ENCODE data around the gene SIM1.

SIM1 gene

DNA sequence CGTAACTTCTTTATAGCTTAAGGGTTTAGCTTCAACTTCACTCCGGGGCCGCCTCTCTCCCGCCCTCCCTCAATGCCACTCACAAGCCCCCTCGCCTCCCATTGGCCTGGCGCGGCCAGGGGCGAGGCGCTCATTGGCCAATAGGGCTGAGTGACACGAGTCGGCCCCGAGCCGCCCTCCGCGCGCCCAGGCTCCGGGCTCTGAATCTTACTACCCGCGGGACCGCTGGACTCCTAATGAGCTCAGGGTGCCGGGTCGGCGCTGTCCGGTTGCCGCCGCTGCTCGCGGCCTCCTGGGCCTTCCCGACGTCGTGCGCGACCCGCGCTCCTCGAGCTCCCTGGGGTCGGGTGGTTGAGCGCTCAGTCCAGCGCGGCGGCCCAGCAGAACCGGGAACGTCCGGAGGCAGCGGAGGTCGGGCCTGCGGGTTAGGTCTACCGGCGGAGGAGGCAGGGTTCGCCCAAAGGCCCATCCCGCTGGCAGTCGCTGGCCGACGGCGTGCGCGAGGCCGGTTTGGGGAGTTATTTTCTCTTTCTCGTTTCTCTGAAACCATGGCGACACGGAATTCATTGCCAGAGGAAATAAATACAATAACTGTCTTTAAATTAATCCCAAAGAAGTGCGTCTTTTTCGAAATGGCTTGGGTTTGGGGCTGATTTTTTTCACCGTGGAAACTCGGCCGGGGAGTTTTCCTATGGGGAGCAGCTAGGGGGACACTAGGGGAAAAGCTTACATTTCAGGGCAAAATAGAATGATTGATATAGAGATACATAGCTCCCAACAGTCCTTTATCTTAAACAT lies at the start of gene SIM1:
Gene SIM1 (minus strand): TSS at position 19 of the 798 bp plus-strand sequence. CDS start 1,453 bp downstream, outside the sequence.
- no peak for DNase-seq

DNA sequence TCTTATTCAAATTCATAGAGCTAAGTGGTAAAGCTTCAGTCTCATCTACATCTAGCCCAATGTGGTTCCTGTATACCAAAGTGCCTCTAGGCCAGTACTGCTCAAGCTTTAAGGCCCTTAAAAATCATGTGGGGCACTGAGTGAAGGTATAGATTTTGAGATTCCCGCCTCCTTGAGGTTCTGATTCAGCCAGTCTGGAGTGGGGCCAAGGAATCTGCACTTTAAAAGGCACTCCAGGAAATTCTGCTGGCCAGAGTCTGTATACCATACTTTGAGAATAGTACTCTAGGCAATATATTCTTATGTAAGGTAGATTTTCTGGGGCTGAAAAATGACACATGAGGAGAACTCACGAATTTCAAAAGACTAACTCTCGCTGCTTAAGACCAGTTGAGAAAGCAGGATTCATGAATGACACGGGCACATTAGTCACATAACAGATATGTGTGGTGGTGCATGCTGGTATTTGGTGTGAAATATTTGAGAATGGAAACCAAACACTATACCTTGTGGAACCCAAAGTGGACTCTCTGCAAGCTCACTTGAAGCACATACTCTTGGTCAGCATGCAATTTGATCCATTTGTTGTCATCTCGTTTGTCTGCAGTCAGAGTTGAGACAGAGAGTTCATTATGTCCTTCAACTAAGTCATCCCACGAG lies 47.6 kb upstream of the SIM1 start:
- no peak for DNase-seq

GRCh38 chr6:100509101-100509500 lies 44.4 kb upstream of the SIM1 start:
- DNase-seq: no peak

GRCh38 chr6:100506651-100507050 lies 41.9 kb upstream of the SIM1 start:
- DNase-seq: no peak

- DNase-seq: no peak
Measured at GRCh38 chr6:100504786-100505737, 40.3 kb upstream of the SIM1 start.

DNA sequence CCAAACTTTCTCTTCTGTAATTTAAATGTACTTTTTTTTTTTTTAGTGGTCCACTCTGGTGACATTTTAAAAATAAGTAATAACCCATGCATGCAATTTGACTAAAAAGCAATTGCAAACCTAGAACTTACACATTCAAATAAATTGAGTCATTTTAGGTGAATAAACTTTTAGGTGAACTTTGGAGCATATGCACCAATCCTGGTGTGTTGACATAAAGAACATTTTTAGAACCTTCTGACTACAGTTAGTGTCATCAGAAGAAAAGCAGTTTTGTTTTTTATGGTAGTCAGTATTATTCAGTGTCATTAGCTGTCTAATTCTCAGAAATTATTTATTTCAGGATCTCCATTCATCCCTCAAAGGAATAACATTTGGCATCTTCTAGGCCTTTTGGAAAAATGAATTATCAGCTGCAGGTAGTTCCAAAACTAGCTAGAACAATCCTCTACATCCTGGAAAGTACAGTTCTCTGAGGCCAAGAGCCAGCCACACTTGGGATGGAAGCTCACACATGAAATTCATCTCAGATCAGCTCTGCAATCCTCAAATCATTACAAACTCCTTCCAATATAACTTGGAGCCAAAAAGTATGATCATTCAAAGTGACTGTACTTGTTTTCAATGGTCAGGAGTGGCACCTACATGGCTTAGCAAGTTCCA lies 38.5 kb upstream of the SIM1 start:
- DNase-seq: no peak

DNA sequence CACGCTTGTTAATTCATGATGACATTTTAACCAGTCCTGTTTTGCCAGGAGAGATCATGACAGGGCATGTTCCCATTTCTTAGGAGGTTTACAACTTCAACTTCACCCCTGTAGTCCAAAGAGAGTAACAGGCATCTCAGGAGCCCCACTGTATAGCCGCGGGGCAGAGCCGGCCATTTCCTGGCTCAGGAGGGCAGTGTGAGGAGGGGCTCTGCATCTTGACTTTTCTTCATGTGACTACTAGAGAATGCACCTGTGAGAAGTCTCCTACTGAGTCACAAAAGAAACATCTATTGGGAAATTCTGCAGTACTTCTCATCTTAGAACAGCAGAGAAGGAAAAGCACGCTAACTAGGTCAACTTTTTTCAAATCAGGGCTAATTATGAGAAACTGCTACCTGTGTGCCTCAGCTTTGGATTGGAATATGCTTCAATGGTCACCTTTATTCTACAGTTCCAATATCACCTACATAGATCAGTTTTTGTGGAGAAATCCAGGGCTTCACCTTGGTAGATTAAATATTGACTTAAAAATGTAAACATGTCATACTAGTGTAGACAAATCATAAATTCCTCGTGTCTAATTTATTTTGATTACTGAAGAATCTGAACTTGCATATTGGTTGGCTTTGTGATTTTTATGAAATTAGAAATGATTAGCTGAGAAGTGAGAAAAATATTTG lies 28.6 kb upstream of the SIM1 start:
- DNase-seq: no peak

DNA sequence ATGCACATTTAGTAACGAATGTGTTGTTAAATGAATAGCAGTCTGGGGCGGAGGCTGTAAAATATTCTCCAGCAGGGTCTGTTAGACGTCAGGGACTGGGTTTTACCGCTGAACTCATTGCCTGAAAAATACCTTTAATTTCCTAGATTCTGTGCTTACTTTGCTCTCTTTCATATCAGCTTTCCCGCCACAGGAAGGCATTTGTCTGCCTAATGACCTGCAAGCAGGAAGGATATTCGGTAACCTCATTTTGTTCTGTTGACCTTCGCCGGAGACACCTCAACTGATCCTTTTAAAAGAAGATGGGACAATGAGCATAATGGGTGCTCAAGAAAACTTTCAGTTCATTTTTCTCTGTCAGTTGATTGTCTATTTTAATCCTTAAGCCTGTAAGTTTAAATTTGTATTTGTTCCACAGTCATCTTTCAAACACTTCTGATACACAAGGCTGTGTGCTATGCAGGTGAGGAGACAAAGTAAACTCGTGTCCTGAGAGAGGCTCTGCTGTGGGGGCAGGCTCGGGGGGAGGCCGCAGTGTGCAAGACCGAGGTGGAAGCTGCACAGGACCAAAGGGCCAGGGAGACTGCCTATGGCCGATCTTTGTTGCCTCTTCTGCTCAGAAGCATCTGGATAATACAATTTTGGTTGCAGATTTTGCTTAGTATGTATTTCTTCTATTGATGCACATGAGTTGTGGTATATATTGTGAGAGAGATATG lies 27.4 kb upstream of the SIM1 start:
- no peak for DNase-seq

DNA sequence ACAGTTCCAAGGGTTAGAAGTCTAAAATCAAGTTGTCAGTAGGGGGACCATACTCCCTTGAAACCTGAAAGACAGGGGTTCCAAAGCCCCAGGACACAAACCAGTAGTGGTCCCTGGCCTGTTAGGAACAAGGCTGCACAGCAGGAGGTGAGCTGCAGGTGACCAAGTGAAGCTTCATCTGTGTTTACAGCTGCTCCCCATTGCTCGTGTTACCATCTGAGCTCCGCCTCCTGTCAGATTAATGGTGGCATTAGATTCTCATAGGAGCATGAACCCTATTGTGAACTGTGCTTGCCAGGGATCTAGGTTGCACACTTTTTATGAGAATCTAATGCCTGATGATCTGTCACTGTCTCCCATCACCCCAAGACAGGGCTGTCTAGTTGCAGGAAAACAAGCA lies 25.3 kb upstream of the SIM1 start:
- no peak for DNase-seq

- DNase-seq: no peak
Measured at GRCh38 chr6:100488244-100488643, 23.5 kb upstream of the SIM1 start.

DNA sequence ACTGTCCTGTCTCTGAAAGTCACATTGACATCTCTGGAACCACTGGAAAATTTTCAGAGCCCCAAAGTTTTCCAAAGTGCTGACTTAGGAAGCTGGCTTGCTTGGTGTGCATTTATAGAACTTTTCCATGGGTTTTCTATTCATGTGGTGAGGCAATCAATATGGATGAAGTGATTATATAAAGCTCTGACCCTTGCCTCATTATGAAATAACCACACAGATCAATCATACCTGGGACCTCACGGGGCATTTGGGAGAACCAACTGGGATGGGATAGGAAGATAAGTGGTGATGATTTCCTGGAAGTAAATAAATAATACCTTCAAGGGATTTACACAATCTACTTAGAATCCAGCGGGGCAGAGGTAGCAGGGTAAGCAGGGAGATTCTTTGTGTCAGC lies 22.9 kb upstream of the SIM1 start:
- no peak for DNase-seq

- DNase-seq: no peak
Measured at GRCh38 chr6:100485268-100485667, 20.5 kb upstream of the SIM1 start.

- no peak for DNase-seq
Measured at GRCh38 chr6:100484474-100484873, 19.8 kb upstream of the SIM1 start.

- DNase-seq: no peak
Measured at GRCh38 chr6:100482698-100483097, 18.0 kb upstream of the SIM1 start.

- no peak for DNase-seq
Measured at GRCh38 chr6:100479179-100480035, 14.7 kb upstream of the SIM1 start.

DNA sequence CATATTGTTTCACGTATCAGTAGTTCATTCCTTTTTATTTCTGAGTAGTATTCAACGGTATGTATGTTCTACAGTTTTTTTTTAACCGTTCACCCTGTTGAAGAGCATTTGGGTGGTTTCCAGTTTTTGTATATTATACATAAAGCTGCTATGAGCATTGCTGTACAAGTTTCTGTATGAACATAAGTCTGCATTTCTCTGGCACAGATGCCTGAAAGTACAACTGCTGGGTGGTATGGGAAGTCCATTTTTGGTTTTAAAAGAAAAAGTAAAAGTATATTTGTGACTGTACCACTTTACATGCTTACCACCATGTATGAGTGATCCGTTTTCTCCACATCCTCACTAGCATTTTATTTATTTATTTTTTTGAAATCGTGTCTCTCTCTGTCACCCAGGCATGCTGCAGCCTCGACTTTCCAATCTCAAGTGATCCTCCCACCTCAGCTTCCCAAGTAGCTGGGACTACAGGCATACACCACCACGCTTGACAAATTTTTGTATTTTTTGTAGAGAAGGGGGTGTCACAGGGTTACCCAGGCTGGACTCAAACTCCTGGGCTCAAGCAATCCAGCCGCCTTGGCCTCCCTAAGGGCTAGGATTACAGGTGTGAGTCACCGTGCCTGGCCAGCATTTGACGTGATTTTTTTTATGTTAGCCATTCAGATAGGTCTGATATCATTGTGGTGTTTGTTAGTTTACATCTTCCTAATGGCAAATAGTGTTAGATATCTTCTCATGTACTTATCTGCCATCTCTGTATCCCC lies 11.0 kb upstream of the SIM1 start:
- DNase-seq: no peak

DNA sequence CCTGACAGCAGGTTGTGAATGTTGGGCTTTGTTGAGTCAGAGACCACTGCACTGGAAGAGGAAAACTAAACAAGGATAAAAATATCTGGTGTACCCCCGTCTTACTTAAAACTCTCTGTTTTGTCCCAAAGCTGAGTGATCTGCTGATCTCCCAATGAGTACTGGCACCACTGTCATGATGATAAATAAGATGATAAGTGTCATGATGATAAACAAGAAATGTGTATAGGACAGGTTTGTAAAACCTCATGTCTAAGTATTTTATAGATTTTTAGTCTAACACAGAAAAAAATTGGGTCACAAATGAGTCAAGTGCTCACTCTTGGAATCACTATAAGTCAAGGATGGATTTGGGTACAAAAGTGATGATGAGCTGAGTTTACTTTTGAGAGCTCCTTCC lies 8.5 kb upstream of the SIM1 start:
- no peak for DNase-seq

DNA sequence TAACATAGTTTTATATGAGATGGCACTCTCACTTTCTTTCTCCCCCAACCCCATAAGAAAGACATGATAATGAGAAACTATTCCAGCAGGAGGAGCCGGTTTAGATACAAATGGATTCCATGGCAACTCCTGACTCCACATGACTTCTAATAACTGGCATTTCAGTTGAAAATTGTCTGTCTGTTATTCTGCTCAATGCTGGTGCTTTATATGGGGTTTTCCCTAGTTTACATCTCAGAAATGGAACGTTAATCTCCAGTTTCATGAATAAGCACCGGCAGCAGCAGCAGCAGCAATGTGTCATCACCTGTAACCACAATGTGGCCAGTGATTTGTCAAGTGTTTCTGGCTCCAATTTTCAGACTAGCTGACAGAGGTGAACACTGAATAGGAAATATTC lies 8.0 kb upstream of the SIM1 start:
- peak; percentile 27 for DNase-seq

- no peak for DNase-seq
Measured at GRCh38 chr6:100470422-100471120, 5.8 kb upstream of the SIM1 start.
